Mesothelial cell of epicardium (in vitro differentiated cells): ENCODE results near the gene HS6ST2. TPM values are rescaled to one million over a fixed set of nuclear protein-coding genes. Genes with fewer than 3 reads are reported as not detected.

Experiments
- DNase-seq, 2 experiments: peaks; one replicate each; pipeline ENCODE4 v3.0.0; 2021; ENCODE audit warnings: low spot score in 2 of 2; ENCODE audit not compliant: unreplicated experiment in 2 of 2
- H3K27ac Mint-ChIP-seq: 2 replicates; pipeline ENCODE4 v1.8.0; 2021; ENCODE audit warnings: mixed read lengths
- H3K27me3 Mint-ChIP-seq: 2 replicates; pipeline ENCODE4 v1.8.0; 2021; ENCODE audit warnings: low read depth, mixed read lengths
- H3K36me3 Mint-ChIP-seq: 2 replicates; pipeline ENCODE4 v1.8.0; 2021; ENCODE audit warnings: mixed read lengths
- H3K4me1 Mint-ChIP-seq: 2 replicates; pipeline ENCODE4 v1.8.0; 2021; ENCODE audit warnings: mixed read lengths
- H3K4me3 Mint-ChIP-seq: 2 replicates; pipeline ENCODE4 v1.8.0; 2021; ENCODE audit warnings: mild to moderate bottlenecking, moderate library complexity, mixed read lengths
- H3K9me3 Mint-ChIP-seq: 2 replicates; pipeline ENCODE4 v1.8.0; 2021; ENCODE audit warnings: mixed read lengths
- CTCF ChIP-seq: fragments of 200-600 bp; sonication (generic); IDR thresholded peaks from one replicate; pipeline ENCODE4 v1.5.0; 2021; ENCODE audit warnings: antibody characterized with exemption; ENCODE audit not compliant: unreplicated experiment
- total RNA-seq: library from RNA; stranded (reverse); gene quantifications from 3 replicates; pipeline ENCODE4 v1.2.1, GENCODE V29; 2021

The HS6ST2 gene
- total RNA-seq, 1 donor from 2014 or later: 20.2 TPM

- H3K4me3 Mint-ChIP-seq: no peak overlapping the region
- TF ChIP-seq CTCF: no peak
- H3K27me3 Mint-ChIP-seq: no peaks in the 10 kb centered on the region
- no peak for DNase-seq
- peak overlapping the region; percentile 47 for H3K27ac Mint-ChIP-seq
- no peaks in the 10 kb centered on the region for H3K36me3 Mint-ChIP-seq
- H3K4me1 Mint-ChIP-seq: peaks cover 45% of the 10 kb centered on the region
- peaks cover 2% of the 10 kb centered on the region for H3K9me3 Mint-ChIP-seq
Measured at GRCh38 chrX:132875650-132876522, 82.5 kb downstream of the HS6ST2 start.

- no peak for TF ChIP-seq CTCF
- Mint-ChIP-seq H3K27me3 (no peaks in the 10 kb centered on the region), H3K36me3 (peaks cover 6% of the 10 kb centered on the region), H3K9me3 (peaks cover 13% of the 10 kb centered on the region), H3K4me3 (no peak overlapping the region), H3K4me1 (no peaks in the 10 kb centered on the region), H3K27ac (no peak overlapping the region)
- DNase-seq: no peak
Measured at GRCh38 chrX:132862562-132862961, 95.9 kb downstream of the HS6ST2 start.

GRCh38 chrX:132861076-132861475 lies 97.4 kb downstream of the HS6ST2 start:
- H3K27ac Mint-ChIP-seq: no peak overlapping the region
- no peak for DNase-seq
- H3K4me3 Mint-ChIP-seq: no peak overlapping the region
- no peaks in the 10 kb centered on the region for H3K4me1 Mint-ChIP-seq
- TF ChIP-seq CTCF: no peak
- H3K9me3 Mint-ChIP-seq: peaks cover 16% of the 10 kb centered on the region
- peaks cover 6% of the 10 kb centered on the region for H3K36me3 Mint-ChIP-seq
- no peaks in the 10 kb centered on the region for H3K27me3 Mint-ChIP-seq

GRCh38 chrX:132860200-132860599 lies 98.2 kb downstream of the HS6ST2 start:
- no peak overlapping the region for H3K27ac Mint-ChIP-seq
- peaks cover 6% of the 10 kb centered on the region for H3K36me3 Mint-ChIP-seq
- no peak for TF ChIP-seq CTCF
- peaks cover 16% of the 10 kb centered on the region for H3K9me3 Mint-ChIP-seq
- no peak overlapping the region for H3K4me3 Mint-ChIP-seq
- no peak for DNase-seq
- H3K27me3 Mint-ChIP-seq: no peaks in the 10 kb centered on the region
- no peaks in the 10 kb centered on the region for H3K4me1 Mint-ChIP-seq

GRCh38 chrX:132858018-132858417 lies 100.4 kb downstream of the HS6ST2 start:
- no peak overlapping the region for H3K4me3 Mint-ChIP-seq
- no peak overlapping the region for H3K27ac Mint-ChIP-seq
- H3K9me3 Mint-ChIP-seq: peaks cover 4% of the 10 kb centered on the region
- TF ChIP-seq CTCF: no peak
- no peaks in the 10 kb centered on the region for H3K27me3 Mint-ChIP-seq
- no peaks in the 10 kb centered on the region for H3K36me3 Mint-ChIP-seq
- DNase-seq: no peak
- H3K4me1 Mint-ChIP-seq: no peaks in the 10 kb centered on the region
